ENCODE data around the gene C1QTNF2.

C1QTNF2 gene

GRCh38 chr5:160375166-160375565 is 4.7 kb upstream of the C1QTNF2 start:
- DNase-seq (ENCODE audit: extremely low read depth in 1 of 2, low read depth in 1 of 2): no peak

GRCh38 chr5:160371294-160371693 is 868 bp upstream of the C1QTNF2 start:
- DNase-seq (ENCODE audit: extremely low read depth in 1 of 2, low read depth in 1 of 2): no peak

GRCh38 chr5:160370713-160371034 is 248 bp upstream of the C1QTNF2 start:
- DNase-seq (ENCODE audit: extremely low read depth in 1 of 2, low read depth in 1 of 2): no peak

GRCh38 chr5:160367885-160368284 is 2.5 kb downstream of the C1QTNF2 start:
- no peak for DNase-seq (ENCODE audit: extremely low read depth in 1 of 2, low read depth in 1 of 2)

GRCh38 chr5:160367261-160367660 is 3.2 kb downstream of the C1QTNF2 start:
- no peak for DNase-seq (ENCODE audit: extremely low read depth in 1 of 2, low read depth in 1 of 2)

- no peak for DNase-seq (ENCODE audit: extremely low read depth in 1 of 2, low read depth in 1 of 2)
Measured at GRCh38 chr5:160366230-160366629, 4.2 kb downstream of the C1QTNF2 start.

GRCh38 chr5:160363660-160364395 is 6.6 kb downstream of the C1QTNF2 start:
- no peak for DNase-seq (ENCODE audit: extremely low read depth in 1 of 2, low read depth in 1 of 2)

- DNase-seq (ENCODE audit: extremely low read depth in 1 of 2, low read depth in 1 of 2): no peak
Measured at GRCh38 chr5:160363211-160363610, 7.2 kb downstream of the C1QTNF2 start.

GRCh38 chr5:160361624-160362228 is 8.7 kb downstream of the C1QTNF2 start:
- no peak for DNase-seq (ENCODE audit: extremely low read depth in 1 of 2, low read depth in 1 of 2)

GRCh38 chr5:160360310-160360709 is 10.1 kb downstream of the C1QTNF2 start:
- no peak for DNase-seq (ENCODE audit: extremely low read depth in 1 of 2, low read depth in 1 of 2)

GRCh38 chr5:160359816-160360215 is 10.6 kb downstream of the C1QTNF2 start:
- DNase-seq (ENCODE audit: extremely low read depth in 1 of 2, low read depth in 1 of 2): no peak

- no peak for DNase-seq (ENCODE audit: extremely low read depth in 1 of 2, low read depth in 1 of 2)
Measured at GRCh38 chr5:160359242-160359641, 11.2 kb downstream of the C1QTNF2 start.

- no peak for DNase-seq (ENCODE audit: extremely low read depth in 1 of 2, low read depth in 1 of 2)
Measured at GRCh38 chr5:160357861-160358411, 12.5 kb downstream of the C1QTNF2 start.

GRCh38 chr5:160357394-160357793 is 13.0 kb downstream of the C1QTNF2 start:
- no peak for DNase-seq (ENCODE audit: extremely low read depth in 1 of 2, low read depth in 1 of 2)

- DNase-seq (ENCODE audit: extremely low read depth in 1 of 2, low read depth in 1 of 2): no peak
Measured at GRCh38 chr5:160356550-160357347, 13.7 kb downstream of the C1QTNF2 start.

- no peak for DNase-seq (ENCODE audit: extremely low read depth in 1 of 2, low read depth in 1 of 2)
Measured at GRCh38 chr5:160354666-160355065, 15.8 kb downstream of the C1QTNF2 start.

GRCh38 chr5:160353379-160353778 is 17.0 kb downstream of the C1QTNF2 start:
- DNase-seq (ENCODE audit: extremely low read depth in 1 of 2, low read depth in 1 of 2): no peak

- no peak for DNase-seq (ENCODE audit: extremely low read depth in 1 of 2, low read depth in 1 of 2)
Measured at GRCh38 chr5:160352308-160352707, 18.1 kb downstream of the C1QTNF2 start.

GRCh38 chr5:160349935-160350303 is 20.5 kb downstream of the C1QTNF2 start:
- no peak for DNase-seq (ENCODE audit: extremely low read depth in 1 of 2, low read depth in 1 of 2)

GRCh38 chr5:160349249-160349934 is 21.0 kb downstream of the C1QTNF2 start:
- no peak for DNase-seq (ENCODE audit: extremely low read depth in 1 of 2, low read depth in 1 of 2)

GRCh38 chr5:160348080-160348479 is 22.3 kb downstream of the C1QTNF2 start:
- DNase-seq (ENCODE audit: extremely low read depth in 1 of 2, low read depth in 1 of 2): no peak

All from stimulated activated CD8-positive, alpha-beta memory T cell treated with anti-CD3 and anti-CD28 coated beads, Interleukin-7, amount 100 ng/mL, for 48 hours (primary cell).